ENCODE measurements around the gene KCNA3. TPM values are rescaled to one million over a fixed set of nuclear protein-coding genes. Genes with fewer than 3 reads are reported as not detected.

KCNA3 gene
- total RNA-seq, 4 donors from 2014 or later = 2.9 to 22.4 (median 10.9) TPM

DNA sequence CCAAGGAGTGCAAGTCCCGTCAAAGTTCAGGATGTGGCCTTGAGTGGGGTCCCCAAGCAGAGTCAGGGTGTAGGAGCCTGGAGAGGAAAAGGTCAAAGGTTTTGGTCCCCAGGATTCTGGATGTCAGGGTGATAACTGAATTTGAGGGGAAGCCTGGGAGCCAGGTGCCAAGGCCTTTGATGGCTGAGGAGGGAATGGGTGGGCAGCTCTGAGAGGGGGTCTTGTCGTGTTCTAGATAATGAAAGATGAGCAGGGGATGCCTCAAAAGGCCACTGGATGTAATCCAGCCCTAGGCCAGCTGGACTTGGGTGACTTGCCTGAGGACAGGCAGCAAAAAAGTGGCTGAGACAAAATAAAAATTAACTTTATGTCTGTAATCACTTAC, 41.1 kb downstream of the KCNA3 start:
- 40 to 66% methylated on average over 1 to 2 of the region's 2 CpGs for WGBS, 2 donors (ENCODE audit: low coverage in 1 of 2)
- Histone ChIP-seq H3K4me1 (peaks cover 0 to 16% (median 7%) of the 10 kb centered on the region in 4 donors), H3K36me3 (no peaks in the 10 kb centered on the region), H3K27ac (peak overlapping the region in 2 of 4 donors; percentile 42 to 74), H3K9me3 (no peaks in the 10 kb centered on the region), H3K4me3 (no peak overlapping the region), H3K27me3 (peaks cover 13% of the 10 kb centered on the region)
- no peak for TF ChIP-seq POLR2A (IDR thresholded peaks at IDR 0.05)
- no peak for TF ChIP-seq EP300 (IDR thresholded peaks at IDR 0.05; ENCODE audit: low read depth)
- TF ChIP-seq POLR2AphosphoS5 (IDR thresholded peaks at IDR 0.05) = no peak
- TF ChIP-seq, protein P1, sequence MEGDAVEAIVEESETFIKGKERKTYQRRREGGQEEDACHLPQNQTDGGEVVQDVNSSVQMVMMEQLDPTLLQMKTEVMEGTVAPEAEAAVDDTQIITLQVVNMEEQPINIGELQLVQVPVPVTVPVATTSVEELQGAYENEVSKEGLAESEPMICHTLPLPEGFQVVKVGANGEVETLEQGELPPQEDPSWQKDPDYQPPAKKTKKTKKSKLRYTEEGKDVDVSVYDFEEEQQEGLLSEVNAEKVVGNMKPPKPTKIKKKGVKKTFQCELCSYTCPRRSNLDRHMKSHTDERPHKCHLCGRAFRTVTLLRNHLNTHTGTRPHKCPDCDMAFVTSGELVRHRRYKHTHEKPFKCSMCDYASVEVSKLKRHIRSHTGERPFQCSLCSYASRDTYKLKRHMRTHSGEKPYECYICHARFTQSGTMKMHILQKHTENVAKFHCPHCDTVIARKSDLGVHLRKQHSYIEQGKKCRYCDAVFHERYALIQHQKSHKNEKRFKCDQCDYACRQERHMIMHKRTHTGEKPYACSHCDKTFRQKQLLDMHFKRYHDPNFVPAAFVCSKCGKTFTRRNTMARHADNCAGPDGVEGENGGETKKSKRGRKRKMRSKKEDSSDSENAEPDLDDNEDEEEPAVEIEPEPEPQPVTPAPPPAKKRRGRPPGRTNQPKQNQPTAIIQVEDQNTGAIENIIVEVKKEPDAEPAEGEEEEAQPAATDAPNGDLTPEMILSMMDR (IDR thresholded peaks at IDR 0.05) = no peak
- intact Hi-C loops (cut with DNase I; ENCODE audit: low total_unique reads) (loop anchor here (5.0 kb wide), 1 partner anchor 134 kb away; no protein-coding TSS in a partner anchor), in situ Hi-C loops (cut with MboI; ENCODE audit: low pct_ligation_motif_present in 1 of 4, low pct_unique_long_range_greater_than_20kb in 1 of 4, low sequenced_read_pairs in 3 of 4) (loop anchor here in 1 of 4 donors (25.0 kb wide), 1 partner anchor 129 kb away; no protein-coding TSS in a partner anchor)
- no peak for DNase-seq

DNA sequence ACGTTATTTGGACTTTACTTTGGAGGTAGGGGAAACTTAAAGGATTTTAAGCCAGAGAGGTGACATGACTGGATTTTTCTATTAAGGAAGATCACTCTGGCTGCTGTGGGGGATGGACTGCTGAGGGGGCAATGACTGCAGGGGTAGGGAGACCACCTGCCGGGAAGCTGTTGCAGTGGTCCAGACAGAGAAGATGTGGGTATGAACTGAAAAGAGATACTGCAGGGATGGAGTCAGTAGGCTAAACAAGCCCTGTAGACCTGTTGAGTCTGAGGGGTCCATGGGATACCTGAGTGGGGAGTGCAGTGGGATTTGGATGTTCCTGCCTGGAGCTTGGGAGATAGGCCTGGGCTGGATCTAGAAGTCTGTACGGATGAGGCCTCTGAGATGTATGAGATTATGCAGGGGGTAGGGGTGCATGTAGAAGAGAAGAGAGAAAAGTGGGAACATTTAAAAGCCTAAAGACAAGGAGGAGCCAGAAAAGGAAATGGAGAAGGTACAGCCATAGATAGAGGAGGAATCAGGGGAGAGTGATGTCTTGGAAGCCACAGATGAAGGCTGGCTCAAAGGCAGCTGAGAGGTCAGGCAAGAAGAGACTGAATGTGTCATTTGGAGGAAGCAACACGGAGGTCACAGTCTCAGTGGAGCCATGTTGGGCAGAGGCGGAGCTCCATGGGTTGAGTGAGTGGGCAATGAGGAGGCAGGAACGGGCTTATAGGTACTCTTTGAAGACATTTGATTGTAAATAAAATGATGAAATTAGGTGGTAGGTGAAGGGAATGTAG, 42.7 kb downstream of the KCNA3 start:
- Histone ChIP-seq H3K4me3 (no peak overlapping the region), H3K36me3 (no peaks in the 10 kb centered on the region), H3K27ac (peak overlapping the region; percentile 36 to 74 (median 46)), H3K4me1 (peaks cover 0 to 16% (median 7%) of the 10 kb centered on the region in 4 donors), H3K27me3 (peaks cover 13% of the 10 kb centered on the region), H3K9me3 (no peaks in the 10 kb centered on the region)
- no peak for DNase-seq
- in situ Hi-C loops (cut with MboI; ENCODE audit: low pct_ligation_motif_present in 1 of 4, low pct_unique_long_range_greater_than_20kb in 1 of 4, low sequenced_read_pairs in 3 of 4) = loop anchor here in 1 of 4 donors (25.0 kb wide), 1 partner anchor 130 kb away; no protein-coding TSS in a partner anchor
- intact Hi-C loops (cut with DNase I; ENCODE audit: low total_unique reads) = loop anchor here (5.0 kb wide), 1 partner anchor 135 kb away; no protein-coding TSS in a partner anchor
- TF ChIP-seq POLR2A (IDR thresholded peaks at IDR 0.05) = no peak
- TF ChIP-seq, protein P1 (IDR thresholded peaks at IDR 0.05) = no peak
- TF ChIP-seq EP300 (IDR thresholded peaks at IDR 0.05; ENCODE audit: low read depth) = no peak
- TF ChIP-seq POLR2AphosphoS5 (IDR thresholded peaks at IDR 0.05) = no peak
- WGBS, 2 donors (ENCODE audit: low coverage in 1 of 2) = 68 to 69% methylated on average over 5 to 6 of the region's 6 CpGs

DNA sequence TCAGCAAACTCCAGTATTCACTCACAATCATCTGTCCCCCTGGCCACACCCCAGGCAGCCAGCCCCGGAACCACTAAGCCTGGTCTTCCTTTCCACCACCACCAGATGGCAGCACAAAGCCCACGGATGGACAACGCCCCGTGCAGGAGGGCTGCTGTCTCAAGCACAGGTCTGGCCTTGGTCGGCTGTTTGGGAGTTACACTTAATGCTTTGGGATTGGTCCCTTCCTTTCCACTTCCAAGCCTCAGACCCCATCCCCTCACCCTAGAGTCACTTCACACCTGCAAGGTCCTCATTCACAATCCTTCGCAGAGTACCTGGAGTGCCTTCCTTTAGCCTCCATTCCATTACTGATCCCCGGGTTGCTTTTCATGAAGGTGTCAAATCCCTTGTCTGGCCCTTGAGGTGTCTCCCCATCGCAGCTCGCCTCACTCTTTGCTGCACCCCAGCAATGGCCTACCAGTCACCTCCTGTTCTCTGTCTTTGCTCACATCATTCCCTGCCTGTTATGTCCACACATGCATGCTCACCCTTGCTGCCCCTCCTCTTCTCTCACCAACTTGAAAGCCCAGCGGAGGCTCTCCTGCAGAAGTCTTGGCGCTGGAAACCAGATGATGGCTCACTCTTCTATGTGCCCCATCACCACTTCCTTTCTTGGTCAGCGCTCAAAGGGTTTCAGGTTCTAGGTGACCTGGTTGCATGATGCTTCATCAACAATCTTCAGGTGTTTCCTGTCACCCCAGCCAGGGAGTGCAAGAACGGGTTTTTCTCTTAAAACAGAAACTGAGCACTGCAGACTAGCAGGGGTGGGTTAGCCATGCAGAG, 43.7 kb downstream of the KCNA3 start:
- intact Hi-C loops (cut with DNase I; ENCODE audit: low total_unique reads) = loop anchor here (5.0 kb wide), 1 partner anchor 136 kb away; no protein-coding TSS in a partner anchor
- no peaks in the 10 kb centered on the region for H3K9me3 ChIP-seq
- no peak overlapping the region for H3K4me3 ChIP-seq
- H3K27ac ChIP-seq = peak overlapping the region; percentile 36 to 74 (median 46)
- WGBS, 2 donors (ENCODE audit: low coverage in 1 of 2) = 34 to 50% methylated on average over 7 to 13 of the region's 13 CpGs
- in situ Hi-C loops (cut with MboI; ENCODE audit: low pct_ligation_motif_present in 1 of 4, low pct_unique_long_range_greater_than_20kb in 1 of 4, low sequenced_read_pairs in 3 of 4) = loop anchor here in 1 of 4 donors (25.0 kb wide), 1 partner anchor 131 kb away; no protein-coding TSS in a partner anchor
- peak; percentile 86 for DNase-seq
- peaks cover 13% of the 10 kb centered on the region for H3K27me3 ChIP-seq
- no peaks in the 10 kb centered on the region for H3K36me3 ChIP-seq
- peaks cover 0 to 16% (median 7%) of the 10 kb centered on the region in 4 donors for H3K4me1 ChIP-seq
- TF ChIP-seq POLR2A (IDR thresholded peaks at IDR 0.05) = no peak
- TF ChIP-seq EP300 (IDR thresholded peaks at IDR 0.05; ENCODE audit: low read depth) = no peak
- TF ChIP-seq, protein P1 (IDR thresholded peaks at IDR 0.05) = peak; percentile 76 to 83 (median 81)
- TF ChIP-seq POLR2AphosphoS5 (IDR thresholded peaks at IDR 0.05) = peak in 1 of 3 donors; percentile 35

All from transverse colon (tissue), 4 donors.